ENCODE results near the gene TRAPPC3. TPM values are rescaled to one million over a fixed set of nuclear protein-coding genes. Genes with fewer than 3 reads are reported as not detected.

Gene TRAPPC3
- total and polyA plus RNA-seq, 9 of the 15 experiments (the other 6 are each of a cell fraction or from before 2014, with no cell fraction given): 20.6 to 141 (median 112) TPM

DNA sequence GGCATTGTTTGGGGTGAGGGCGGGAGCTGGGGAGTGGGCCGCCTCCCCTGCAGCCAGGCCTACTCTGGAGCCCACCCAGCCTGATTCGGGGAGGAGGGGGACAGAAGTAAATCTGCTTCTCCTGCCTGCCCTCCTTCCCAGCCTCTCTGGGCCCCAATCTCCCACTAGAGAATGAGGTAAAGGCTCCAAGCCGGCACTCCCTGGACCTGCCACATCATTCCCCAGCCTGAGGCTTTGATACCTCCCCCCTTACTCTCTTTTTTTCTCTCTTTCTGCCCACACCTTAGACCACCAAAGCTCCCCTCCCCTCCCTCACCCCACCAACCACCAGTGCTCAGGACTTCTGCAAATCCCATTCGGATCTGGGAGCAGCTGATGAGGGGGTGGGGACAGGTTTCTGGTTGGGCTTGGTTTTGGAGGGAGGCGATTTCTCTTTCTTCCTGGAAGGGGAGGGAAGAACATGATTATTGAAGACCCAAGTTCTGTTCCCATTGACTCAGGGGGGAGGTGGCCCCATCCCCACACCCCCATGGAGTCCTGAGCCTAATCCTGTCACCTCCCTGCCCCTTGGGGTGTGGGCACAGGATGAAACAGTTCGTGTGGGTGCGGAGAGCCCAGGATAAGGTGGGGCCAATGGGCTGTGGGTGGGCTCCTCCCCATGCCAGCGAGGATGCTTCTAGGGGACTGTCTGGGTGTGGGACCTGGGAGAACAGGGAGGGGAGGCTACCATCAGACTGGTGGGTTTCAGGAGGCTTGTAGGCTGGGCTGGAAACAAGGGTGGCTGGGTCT is 8.0 kb upstream of the TRAPPC3 start (continued):
- TF ChIP-seq VEZF1 (CRISPR knock-in tag; IDR thresholded peaks at IDR 0.05) (peak; percentile 57), SIN3B (IDR thresholded peaks at IDR 0.05; ENCODE audit: low read depth) (no peak), E2F4 (CRISPR knock-in tag; IDR thresholded peaks at IDR 0.05; ENCODE audit: low read depth) (no peak), ZNF140 (CRISPR knock-in tag; IDR thresholded peaks at IDR 0.05) (no peak), TCF3 (CRISPR knock-in tag; IDR thresholded peaks at IDR 0.05) (no peak), EGR1 (conservative IDR thresholded peaks at IDR 0.05) (peak; percentile 16; the same call in 1 of the 2 replicates), KAT2B (IDR thresholded peaks at IDR 0.05; ENCODE audit: low read depth, low read length) (no peak), MAX (CRISPR knock-in tag; IDR thresholded peaks at IDR 0.05) (no peak), TFAP4 (CRISPR knock-in tag; IDR thresholded peaks at IDR 0.05; ENCODE audit: borderline replicate concordance) (peak; percentile 8; the same call in 1 of the 2 replicates), ZNF175 (CRISPR knock-in tag; IDR thresholded peaks at IDR 0.05; ENCODE audit: low read depth) (no peak), PATZ1 (CRISPR knock-in tag; IDR thresholded peaks at IDR 0.05; ENCODE audit: borderline replicate concordance) (no peak), CBX2 (IDR thresholded peaks at IDR 0.05; ENCODE audit: insufficient read depth, low read length, poor library complexity, severe bottlenecking) (no peak), ZC3H4 (CRISPR knock-in tag; IDR thresholded peaks at IDR 0.05; ENCODE audit: borderline replicate concordance) (no peak), GTF2B (IDR thresholded peaks at IDR 0.05; ENCODE audit: extremely low read depth, insufficient read length) (no peak), MLLT1 (IDR thresholded peaks at IDR 0.05) (no peak)

Data from K562 (cell line).